GM12874 (cell line): ENCODE data around the gene HHIPL1.

Experiments used
- TF ChIP-seq, protein P1 (sequence below): IDR thresholded peaks from 2 replicates; pipeline ENCODE4 v1.5.1; 2011; ENCODE audit warnings: low read depth, mild to moderate bottlenecking, control low read depth, low read length, moderate library complexity; ENCODE audit not compliant: insufficient read depth

Gene HHIPL1

DNA sequence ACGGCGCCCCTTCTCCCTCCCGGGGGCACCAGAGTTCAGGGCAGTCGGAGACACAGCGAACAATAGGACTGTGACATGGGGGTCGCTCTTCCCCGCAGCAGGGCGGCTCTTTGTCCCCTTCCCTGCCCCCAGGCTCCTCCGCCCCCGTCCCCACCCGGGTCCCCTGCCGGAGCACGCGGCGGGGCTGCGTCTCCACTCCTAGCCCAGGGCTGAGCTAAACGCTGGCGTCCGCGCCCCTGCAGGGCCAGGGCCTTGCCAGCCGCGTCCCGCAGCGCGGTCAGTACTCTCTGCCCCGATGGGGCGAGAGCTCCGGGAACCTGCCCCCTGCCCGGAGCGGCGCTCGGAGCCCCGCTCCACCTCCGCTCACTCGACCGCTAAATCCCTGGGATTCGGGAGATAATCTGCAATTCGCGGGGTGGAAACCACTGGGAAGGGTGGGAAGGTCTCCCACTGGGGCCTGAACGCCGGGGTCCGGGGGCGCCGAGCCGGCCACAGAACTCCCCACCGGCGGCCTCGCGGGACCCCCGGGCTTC lies 40.1 kb upstream of the HHIPL1 start:
- TF ChIP-seq, protein P1, sequence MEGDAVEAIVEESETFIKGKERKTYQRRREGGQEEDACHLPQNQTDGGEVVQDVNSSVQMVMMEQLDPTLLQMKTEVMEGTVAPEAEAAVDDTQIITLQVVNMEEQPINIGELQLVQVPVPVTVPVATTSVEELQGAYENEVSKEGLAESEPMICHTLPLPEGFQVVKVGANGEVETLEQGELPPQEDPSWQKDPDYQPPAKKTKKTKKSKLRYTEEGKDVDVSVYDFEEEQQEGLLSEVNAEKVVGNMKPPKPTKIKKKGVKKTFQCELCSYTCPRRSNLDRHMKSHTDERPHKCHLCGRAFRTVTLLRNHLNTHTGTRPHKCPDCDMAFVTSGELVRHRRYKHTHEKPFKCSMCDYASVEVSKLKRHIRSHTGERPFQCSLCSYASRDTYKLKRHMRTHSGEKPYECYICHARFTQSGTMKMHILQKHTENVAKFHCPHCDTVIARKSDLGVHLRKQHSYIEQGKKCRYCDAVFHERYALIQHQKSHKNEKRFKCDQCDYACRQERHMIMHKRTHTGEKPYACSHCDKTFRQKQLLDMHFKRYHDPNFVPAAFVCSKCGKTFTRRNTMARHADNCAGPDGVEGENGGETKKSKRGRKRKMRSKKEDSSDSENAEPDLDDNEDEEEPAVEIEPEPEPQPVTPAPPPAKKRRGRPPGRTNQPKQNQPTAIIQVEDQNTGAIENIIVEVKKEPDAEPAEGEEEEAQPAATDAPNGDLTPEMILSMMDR: no peak

DNA sequence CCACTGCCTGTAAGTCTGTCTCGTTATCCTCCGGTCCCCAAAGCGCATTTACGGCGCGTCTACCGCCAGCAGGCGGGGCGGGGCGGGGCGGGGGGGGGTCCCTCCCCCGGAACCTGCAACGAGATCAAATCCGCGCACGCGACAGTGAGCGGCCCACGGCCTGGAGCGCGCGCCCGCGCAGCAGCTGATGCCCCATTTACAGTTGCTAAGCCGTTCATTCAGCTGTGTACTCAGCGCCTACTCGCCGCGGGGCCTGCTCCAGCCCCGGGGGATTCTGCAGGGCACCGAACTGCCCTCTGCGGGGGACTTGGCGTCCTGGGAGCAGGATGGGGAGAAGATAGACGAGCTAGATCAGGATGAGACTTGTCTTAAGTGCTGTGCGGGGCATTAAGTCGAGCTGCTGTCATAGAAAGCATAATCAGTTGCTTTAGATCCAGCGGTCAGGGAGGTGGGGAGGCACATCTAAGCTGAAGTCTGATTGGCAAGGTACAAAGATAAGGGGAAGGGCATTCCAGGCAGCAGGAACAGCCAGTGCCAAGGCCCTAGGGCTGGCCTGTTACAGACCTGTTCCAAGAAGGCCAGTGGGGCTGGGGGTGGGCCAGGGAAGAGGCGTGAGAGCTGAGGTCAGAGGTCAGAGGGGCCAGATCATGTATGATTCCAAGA lies 39.5 kb upstream of the HHIPL1 start:
- TF ChIP-seq, protein P1: no peak

DNA sequence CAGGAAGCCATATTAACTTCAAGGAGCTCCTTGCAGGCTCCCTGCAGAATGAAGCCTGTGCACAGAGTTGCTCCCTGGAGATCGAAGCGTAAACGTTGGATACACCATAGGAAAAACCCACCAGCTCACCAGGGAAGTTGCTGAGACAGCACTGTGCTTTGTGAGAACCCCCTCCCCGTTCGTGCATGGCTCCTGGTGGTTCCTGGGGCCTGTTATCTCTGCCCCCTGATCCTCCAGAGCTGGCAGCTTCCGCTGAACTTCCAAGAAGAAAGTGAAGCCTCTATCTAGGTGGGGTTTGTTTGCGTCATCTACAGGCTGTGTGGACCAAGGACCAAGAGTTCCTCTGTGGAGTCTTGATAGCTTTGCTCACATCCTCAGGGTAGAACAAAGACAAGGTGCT lies 38.6 kb upstream of the HHIPL1 start:
- TF ChIP-seq, protein P1: no peak

DNA sequence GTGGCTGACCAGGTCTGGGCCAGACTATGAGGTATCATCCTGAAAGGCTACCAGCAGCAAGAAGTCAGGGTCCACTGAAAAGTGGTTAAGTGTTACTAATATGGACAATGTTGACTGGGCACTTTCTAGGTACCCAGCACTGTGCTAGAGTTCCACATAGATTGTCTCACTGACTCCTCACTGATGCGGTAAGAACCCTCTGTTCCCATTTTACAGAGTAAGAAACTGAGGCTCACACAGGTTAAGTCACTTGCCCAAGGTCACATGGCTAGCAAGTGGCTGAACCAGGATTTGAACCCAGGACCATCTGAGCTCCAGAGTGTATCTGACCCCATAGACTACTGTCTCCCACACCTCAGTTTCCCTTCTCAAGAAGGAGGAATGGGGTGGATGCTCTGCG lies 36.3 kb upstream of the HHIPL1 start:
- TF ChIP-seq, protein P1: no peak

DNA sequence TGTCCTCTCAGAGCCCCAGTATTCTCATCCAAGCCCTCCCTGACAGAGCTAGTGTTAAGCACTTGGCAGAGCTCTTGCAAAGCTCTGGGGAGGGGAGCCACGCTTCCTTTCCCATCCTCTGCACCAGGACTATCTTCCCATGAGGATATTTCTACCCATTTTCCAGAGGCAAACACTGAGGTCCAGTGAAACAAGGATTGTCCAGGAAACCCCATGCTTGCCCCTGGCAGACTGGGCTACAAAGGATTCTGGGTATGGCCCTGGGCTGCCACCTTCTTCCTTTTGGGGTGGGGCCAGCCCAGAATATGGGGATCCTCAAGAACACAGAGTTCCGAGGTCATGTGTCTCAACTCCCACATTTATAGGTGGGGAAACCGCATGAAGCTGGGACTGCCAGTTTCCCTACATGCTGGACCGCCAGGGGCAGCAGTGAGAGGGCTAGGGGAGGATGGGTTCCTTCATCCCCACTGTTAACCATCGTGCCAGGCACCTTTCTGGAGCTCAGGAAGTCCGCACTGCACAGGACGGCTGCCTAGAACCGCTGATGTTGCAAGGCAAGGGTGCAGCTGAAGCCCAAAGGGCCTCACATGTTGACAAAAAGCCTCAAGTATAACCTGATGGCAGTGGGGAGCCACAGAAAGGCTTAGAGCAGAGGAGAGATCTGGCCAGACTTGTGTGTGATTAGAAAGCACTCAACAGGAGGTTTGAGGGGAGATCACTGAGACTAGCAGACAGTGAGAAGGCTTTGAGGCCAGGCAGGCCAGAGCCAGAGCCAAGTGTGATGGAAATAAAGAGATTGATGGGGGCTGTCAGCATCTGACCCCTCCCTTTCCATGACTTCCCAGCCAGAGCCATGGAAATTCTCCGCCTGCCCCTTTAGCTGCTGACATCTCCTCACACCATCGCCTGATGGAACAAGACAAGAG lies 35.4 kb upstream of the HHIPL1 start:
- TF ChIP-seq, protein P1: no peak

DNA sequence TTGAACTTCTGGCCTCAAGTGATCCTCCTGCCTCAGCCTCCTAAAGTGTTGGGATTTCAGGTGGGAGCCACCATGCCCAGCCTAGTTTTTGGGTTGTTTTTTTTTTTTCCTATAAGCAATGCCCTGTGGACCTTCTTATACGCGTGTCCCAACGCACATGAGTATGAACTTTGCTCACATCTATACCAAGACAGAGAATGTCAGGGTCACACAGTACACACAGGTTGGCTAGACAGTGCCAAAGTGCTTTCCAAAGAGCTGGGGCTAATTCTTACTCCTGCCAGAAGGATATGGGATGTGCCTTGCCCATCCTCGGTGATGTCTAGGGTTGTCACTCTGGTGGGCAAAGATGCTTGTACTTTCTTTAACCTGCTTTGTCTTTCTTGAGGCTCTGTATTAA lies 33.3 kb upstream of the HHIPL1 start:
- TF ChIP-seq, protein P1: no peak

DNA sequence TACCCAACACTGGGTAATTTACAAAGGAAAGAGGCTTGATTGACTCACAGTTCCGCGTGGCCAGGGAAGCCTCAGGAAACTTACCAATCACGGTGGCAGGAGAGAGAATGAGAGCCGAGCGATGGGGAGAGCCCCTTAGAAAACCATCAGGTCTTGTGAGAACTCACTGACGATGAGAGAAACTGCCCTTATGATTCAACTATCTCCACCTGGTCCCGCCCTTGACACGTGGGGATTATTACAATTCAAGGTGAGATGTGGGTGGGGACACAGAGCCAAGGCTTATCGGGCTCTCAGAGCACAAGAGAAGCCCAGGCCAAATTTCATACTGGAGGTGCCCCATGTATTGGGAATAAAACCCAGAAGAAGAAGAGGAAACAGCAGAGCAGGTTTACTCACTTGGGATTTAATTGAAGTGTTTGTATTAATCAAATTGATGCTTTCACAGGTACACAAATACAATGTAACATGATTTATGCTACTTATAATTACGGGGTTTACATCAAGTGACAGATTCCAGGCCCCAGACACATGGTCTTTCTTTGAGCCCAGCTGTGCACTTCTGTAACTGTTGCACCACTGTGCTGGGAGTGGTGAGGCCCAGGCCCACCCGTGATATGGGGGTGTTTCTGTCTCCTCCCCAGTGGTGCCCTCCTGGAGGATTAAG lies 32.7 kb upstream of the HHIPL1 start:
- TF ChIP-seq, protein P1: no peak
